GM19467 (cell line): Measurements from ENCODE around the gene DIP2C.

Experiments used
- ATAC-seq: cut with Tn5 transposase; IDR thresholded peaks from one replicate; pipeline ENCODE4 v1.9.1; 2021; ENCODE audit warnings: mild to moderate bottlenecking, moderate library complexity; ENCODE audit not compliant: unreplicated experiment

The DIP2C gene

DNA sequence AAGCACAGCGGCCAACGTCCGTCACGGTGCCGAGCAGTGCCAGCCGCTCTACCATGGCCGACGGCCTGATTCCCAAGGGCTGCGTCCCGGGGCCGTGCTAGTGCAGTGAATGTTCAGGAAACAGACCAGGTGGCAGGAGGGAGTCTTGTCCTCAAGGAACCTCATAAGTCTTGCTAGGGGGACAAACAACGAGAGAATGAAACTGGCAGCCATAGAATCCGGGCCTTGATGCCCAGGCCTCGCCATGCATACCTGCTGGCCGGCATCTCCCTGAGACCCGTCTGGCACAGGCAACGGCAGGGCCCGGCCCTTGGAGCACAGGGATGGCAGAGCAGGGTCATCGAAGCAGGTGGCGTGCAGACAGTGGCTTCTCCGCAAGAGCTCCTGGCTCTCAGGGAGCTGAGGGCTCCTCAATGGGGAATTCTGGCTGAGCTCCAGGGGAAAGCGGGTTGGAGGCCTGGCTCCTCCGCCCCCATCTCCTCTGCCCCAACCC, 58.8 kb downstream of the DIP2C start:
- ATAC-seq, result no peak

DNA sequence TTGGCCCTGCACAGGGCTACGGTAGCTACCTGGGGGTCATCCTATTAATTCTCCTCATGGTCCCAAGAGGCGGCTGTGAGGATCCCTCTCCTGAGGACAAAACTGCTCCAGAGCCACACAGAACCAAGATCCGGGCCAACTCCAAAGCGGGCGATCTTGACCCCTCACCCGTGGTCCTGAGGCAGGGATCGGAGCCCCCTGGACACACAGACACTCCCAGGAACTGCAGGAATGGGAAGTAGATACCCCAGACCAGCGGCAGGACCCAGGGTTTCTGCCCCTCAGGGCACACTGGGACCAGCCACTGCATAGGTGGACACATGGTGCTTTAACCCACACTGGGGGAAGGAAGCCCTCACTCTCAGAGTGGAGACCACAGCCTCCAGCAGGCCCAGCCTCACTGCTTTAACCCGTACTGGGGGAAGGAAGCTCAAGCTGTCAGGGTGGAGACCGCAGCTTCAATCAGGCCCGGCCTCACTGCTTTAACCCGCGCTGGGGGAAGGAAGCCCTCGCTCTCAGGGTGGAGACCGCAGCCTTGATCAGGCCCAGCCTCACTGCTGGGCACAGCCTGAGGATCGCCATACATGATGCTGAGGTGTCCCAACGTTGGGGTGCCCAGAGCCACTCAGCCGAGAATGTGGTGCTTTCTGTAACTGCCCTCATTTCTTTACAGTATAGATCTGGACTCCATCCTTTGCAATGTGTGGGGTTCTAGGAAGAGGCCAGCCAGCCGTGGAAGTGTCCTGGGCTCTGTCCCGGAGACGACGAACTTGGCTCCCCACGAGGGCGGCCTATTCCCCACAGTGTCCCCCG, 60.1 kb downstream of the DIP2C start:
- no peak for ATAC-seq

DNA sequence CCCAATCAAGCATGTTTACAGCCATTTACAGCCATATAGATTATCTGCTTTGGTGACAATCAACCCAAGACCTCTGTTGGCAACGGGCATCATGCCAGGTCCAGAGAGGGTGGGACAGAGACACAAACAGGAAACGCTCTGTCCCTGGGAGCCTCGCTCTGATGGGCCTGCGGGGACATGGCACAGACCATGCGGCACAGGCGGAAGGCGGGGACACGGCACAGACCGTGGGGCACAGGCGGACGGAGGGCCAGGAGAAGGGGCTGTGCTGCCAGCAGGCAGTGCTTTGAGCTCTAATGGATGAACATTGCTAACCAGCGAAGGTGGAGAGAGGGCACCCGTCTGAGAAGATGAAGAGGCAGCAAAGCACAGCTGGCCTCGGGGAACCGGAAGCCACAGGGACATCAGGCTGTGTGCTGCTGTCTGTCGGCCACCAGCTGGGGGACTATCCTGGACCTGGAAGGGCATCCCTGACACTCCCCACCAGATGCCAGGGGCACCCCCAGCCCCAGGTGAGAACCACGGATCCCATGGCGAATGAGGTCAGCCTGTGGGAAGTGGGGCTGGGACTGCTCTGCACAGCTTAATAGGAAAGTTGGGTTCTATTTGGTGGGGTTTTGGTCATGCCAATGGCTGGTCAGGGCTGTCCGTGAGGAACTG, 61.0 kb downstream of the DIP2C start:
- no peak for ATAC-seq

DNA sequence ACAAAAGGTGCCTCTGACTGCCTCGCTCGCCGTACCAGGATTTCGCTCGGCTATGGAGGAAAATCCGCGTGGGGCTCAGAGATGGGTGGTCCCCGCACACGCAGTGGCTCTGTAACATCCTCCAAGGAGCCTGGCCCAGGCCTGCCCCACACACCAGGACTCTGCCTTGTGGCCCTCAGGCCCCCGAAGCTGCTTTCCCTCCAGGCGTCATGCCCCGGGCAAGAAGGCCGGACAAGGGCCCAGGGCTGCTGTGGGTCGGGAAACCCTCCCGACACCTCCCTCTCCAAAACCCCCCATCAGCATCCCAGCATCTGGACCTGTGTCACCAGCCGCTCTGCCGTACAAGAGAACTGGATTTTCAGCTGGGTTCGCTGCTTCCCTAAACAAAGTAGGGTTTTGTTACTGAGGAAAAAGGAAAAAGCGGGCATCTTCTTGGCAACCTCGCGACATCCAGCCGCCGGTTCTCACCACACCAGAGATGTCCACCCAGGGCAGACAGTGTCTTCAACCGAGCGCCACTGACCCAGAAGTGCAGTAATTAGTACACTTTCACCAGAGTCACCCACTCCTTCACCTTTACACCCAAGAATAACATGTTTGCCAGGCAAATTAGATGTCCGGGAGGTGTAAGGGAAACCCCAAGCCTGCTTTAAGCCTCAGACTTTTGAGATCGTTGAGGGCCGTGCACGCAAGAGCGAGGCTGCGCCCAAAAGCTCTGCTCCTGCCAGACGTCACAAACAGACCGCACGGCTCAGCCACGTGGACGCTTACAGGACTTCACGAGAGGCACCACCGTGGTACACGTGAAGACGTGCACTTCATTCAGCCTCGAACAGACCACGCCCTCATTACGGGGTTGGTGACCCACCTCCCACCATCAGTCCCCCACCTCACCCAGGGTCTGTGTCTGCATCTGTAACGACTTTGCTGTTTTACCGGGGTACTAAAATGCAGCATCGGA, 62.2 kb downstream of the DIP2C start:
- no peak for ATAC-seq

DNA sequence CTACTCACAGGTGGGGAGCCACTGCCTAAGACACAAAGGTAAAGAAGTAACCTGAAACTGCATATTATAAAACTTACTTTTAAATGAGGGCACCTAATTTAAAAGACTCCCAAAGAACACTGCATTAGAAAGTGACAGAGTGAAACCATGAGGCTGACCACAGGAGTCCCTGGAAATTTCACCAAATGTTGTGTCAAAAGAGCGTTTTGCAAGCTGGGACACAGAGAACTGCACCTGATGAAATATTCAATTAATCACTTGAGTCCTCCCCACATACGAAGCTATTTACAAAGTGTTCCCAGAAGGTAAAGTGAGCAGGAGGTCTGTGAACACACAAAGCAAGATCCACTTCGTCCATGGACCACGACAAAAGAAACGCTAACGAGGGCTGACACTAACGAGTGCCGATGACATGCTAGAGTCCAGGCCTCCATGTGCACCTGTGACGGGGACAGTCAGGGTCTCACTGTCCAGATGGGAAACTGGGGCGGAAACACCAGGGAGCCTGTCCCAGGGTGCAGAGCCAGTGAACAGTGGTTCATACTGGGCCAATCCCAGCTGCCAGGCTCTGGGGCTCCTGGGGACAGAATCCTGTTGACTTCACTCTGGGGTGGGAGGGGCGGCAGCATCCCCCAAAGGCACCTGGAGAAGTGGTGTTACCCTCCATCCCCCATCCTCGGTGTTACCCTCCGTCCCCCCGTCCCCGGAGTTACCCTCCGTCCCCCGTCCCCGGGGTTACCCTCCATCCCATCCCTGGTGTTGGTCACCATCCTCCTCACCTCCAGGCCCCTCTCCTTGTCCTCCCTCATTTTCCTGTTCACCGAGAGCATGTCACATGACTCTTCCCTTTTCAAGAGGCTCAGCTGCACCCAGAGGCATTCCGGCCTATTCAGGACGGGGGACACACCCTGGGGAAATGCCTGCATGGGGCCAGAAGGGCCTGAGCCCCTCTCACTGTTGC, 63.4 kb downstream of the DIP2C start:
- ATAC-seq, result no peak

DNA sequence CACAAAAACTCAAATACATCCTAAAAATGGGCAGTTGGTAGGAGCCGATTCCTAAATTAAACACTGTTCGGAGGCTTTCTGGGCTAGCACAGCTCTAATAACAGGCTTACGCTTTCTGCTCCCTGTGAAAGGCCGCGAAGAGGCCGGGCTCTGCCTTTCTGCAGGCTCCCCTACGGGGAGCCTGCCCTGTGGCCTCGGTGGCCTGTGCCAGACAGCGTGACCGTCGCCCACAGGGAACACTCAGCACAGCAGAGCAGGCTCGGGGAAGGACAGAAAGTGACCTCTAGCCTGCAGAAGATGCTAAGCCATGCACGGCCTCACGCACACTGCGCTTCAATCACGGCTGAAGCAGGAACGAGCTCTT, 64.2 kb downstream of the DIP2C start:
- no peak for ATAC-seq

DNA sequence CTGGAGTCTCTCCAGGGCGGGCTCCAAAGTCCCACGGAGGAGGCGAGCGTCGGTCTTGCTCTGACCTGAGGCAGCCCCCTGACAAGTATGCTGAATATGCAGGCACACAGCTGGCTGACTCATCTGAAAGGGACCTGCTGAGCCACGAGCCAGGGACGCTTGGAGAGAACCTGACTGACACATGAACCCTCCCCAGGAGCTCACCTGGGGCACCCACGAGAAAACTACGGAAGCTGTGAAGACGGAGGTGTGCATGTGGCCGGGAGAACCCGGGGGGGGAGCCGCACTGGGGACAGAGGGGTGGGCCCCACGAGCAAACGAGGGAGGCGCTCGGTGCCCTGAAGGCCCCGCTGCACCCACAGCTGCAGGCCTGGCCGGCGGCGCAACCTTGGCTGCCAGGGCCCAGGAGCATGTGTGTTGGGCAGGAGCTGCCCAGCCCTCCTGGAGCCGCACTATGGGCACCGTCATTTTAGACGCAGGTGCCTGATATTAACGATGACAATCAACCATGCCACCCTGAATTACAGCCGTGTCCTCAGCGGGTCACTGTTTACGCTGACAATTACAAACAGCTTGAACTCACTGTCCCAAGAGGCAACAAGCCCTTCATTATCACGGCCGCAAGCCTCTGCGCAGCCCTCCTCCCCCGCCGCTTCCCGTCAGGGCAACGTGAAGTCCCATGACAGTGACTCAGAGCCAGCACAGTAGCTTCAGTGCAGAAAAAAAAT, 64.7 kb downstream of the DIP2C start:
- no peak for ATAC-seq

DNA sequence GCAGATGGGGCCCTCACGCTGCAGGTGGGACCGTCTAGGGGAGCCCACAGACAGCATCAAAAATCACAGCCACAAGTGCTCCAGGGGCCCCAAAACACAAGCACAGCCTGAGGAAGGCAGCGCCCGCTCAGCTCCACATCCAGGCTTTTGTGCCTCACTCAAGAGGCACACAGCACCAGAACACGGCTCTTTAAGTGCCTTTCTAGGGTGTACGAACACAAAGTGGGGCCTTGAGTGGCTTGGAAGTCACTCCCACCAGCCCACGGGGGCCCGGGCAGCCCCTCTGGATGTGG, 65.2 kb downstream of the DIP2C start:
- ATAC-seq, result no peak

DNA sequence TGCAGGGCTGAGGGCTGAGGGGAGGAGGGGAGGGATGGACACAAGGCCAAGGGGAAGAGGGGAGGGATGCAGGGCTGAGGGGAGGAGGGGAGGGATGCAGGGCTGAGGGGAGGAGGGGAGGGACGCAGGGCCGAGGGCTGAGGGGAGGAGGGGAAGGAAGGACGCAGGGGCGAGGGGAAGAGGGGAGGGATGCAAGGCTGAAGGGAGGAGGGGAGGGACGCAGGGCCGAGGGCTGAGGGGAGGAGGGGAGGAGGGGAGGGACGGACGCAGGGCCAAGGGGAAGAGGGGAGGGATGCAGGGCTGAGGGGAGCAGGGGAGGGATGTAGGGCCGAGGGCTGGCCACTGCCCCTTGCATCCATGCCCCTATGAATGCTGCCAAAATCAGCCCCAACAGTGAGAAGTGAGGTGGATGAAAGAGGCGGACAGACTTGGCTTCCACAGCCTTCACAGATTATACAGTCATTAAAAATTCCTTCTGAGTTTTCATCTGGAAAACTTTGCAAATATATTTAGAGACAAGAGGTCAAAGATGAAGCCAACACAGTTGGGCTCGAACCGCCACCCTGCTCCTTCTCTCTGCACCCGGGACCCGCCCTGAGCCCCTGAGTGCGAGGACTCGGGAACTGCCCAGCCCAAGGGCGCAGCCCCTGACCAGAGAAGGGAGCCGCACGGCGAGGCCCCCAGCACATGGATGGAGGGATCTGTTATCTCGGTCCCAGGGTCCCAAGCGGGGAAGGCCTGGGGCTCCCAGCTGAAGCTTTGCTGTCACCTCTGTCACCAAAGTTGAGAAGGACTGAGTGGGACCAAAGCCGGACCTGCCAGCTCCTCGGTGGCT, 65.8 kb downstream of the DIP2C start:
- no peak for ATAC-seq

DNA sequence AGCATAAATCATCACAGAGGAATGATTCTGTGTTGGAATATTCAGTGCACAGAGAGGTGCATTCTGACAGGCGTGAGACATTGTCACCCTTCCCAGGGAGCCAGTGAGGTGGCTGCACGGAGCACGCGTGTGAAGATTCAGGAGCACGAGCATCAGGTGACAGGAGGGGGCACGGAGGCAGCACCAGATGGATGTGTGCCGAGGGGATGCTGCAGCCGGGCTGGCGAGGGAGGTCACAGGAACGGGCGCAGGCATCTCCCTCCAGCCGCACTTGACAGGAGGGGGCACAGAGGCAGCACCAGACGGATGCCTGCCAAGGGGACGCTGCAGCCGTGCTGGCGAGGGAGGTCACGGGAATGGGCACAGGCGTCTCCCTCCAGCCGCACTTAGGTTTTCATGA, 66.5 kb downstream of the DIP2C start:
- ATAC-seq, result no peak

DNA sequence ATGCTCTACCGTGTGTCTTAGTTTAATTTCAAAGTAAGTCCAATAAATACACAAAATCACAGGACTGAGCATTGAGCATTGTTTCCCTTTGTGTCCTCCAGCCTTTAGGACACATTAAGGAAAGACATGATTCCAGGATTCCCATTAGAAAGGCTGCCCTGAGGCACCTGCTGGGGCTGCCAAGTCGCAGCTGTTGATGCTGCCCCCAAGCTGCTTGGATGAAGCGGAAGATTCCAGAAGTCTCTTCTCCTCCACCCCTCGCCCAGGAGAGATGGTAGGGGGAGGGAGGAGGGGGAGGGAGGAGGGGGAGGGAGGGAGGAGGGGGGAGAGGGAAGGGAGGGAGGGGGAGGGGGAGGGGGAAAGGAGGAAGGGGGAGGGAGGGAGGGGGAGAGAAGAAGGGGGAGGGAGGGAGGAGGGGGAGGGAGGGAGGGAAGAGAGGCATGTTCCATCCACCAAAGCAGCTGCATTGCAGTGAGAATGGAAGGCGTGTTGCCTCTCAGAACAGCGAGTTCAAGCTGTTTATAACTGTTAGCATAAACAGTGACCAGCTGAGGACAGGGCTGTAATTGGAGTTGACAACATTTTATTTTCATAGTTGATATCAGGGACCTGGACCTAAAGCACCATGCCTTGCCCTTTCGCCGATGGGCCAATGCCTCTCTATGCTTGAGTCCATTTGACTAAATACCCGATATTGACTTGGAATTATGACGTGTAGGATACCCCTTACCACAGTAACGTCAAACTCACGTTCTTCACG, 67.3 kb downstream of the DIP2C start:
- no peak for ATAC-seq

DNA sequence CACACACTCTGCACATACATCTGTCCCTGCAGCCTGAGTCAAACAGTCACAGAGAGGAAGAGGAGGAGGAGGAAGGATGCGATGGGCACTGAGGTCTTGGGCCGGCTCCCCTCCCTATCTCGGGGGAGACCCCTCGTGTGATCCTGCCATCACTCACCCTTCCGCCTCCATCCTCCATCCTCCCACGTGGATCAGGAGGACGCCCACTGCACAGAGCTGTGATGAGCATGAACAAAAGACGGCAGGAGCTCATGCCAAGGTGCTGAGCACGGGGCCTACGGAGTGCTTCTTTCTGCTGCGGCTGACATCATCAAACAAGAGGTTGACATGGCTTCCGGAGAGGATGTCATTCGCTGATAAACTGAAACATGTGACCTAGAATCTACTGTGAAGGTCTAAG, 68.0 kb downstream of the DIP2C start:
- ATAC-seq, result no peak

DNA sequence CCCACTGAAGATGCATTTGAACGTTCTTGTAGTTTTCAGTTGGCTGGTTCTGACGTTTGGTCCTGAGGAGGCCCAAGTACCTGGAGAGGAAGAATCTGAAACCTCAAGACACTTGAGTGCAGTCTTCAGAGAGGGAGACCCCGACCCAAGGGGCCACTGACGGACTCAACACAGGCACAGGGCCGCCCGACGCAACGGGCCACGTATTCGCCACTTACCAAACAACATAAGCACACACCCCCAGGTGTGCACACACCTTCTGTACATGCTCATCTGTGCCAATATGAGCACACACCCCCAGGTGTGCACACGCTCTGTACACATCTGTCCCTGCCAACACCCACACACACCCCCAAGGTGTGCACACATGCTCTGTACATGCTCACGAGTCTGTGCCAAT, 68.5 kb downstream of the DIP2C start:
- no peak for ATAC-seq

DNA sequence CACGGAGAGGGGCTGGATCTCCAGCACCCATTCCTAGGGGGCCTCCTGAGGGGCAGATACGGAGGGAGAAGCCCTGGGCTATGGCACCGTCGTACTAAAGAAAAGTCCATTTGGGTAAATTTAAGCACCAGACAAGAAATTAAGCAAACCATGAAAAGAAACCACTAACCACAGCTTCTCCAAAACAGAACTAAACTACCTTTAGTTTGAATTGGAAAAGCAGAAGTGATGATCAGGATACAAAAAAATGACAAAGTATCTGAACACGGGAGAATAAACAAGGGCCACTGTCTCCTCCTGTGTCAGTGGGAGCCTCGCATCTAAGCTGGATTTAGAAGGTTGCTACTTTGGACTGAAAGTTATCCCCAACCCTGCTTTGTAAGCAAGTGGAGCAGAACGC, 69.1 kb downstream of the DIP2C start:
- no peak for ATAC-seq

DNA sequence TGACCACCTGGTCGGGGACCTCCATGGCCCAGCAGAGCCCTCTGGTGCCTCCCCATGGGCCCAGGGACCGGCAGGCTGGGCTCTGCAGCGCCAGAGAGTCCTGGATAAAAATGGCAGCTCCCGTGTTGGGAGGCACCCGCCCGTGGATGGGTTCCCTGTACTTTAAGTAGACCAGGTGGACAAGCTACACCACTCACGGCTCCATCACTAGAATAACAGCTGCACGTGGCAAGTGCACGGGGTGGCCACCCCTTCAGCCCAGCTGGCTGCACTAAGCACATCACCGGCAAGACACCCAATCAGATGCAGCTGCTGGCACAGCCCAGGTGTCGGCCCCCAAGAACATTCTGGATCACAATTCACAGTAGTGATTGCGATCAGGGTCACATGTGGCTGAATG, 69.8 kb downstream of the DIP2C start:
- no peak for ATAC-seq

DNA sequence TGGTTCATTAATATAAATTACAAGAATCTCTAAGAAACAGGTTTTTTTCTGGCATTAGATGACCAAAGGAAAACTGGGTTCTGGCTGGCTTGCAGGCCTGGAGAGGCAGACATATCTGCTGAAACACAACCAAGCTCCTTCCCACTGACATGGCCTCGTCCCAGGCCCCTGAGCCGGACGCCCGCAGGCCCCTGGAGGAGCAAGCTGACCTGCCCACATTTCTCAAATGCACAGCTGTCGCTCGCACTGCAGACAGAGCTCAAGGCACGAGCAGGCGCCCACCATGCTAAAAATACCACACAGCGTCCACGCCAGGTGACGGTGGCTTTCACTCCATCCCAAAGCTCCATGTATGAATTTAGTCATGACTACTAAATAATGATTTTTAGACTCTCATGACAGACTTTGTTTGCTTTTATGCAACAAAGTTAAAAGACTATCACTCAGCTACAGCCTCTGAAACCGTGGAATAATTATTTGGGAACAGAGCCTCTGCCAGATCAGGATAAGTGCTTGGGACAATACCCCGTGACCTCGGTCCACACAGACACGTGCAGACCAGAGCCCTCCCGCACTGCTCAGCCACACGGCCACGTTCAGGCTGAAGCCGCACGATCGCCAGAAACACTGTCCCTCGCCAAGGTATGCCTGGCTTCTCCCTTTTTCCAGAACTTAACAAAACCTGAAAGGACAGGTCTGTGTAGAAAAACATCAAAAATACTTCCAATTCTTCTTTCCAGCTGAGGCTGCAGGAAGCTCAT, 71.1 kb downstream of the DIP2C start:
- ATAC-seq, result no peak

DNA sequence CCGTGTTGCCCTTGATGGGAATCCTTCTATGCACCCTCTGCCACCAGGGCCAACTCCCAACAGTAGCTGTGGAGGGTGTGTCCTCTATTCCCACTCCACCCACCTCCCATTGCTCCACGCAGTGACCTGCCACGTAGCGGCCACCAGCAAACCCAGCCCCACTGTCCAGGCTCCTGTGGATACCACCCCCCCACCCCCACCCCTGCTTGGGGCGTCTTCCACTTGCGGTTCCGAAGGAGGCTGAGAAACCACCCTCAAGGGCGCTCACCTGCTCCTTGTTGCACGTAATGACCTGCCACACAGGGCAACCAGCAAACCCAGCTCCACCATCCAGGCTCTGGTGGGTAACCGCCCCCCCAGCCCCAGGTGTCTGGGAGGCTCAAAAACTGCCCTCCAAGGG, 72.0 kb downstream of the DIP2C start:
- ATAC-seq, result no peak
